H1 (cell line): Measurements from ENCODE around the gene PROP1. TPM values are rescaled to one million over a fixed set of nuclear protein-coding genes. Genes with fewer than 3 reads are reported as not detected.

Experiments
- CTCF ChIA-PET: fragments of 300-600 bp; sonication (Branson Sonifier 250); formaldehyde crosslinking; loops from one replicate; lab custom pipeline; 2021; ENCODE audit not compliant: partially characterized antibody; lab: Charles Lee
- POLR2A ChIA-PET: fragments of 300-600 bp; sonication (Branson Sonifier 250); formaldehyde crosslinking; loops from one replicate; lab custom pipeline; 2021; ENCODE audit warnings: inconsistent platforms; ENCODE audit not compliant: partially characterized antibody; lab: Charles Lee
- DNase-seq, 2 experiments: peaks; one replicate each; pipeline versions ENCODE4 v3.0.0 to v3.0.0-alpha.2; 2010 to 2022; ENCODE audit warnings: low spot score in 2 of 2, low read depth in 1 of 2, mixed read lengths in 1 of 2
- FAIRE-seq: peaks from 2 replicates; lab custom pipeline; 2011; peaks lifted over from hg19 to GRCh38; lab: Jason Lieb, UNC
- H2AFZ ChIP-seq: 2 replicates; pipeline ENCODE4 v1.8.1; 2012; ENCODE audit warnings: low read length, inconsistent platforms
- H2AK5ac ChIP-seq: 2 replicates; pipeline ENCODE4 v1.6.1; 2013; ENCODE audit warnings: low read depth, low read length
- H2BK120ac ChIP-seq: replicated peaks from 2 replicates; pipeline ENCODE3; 2013; ENCODE audit warnings: low read depth, low read length, inconsistent platforms
- H2BK12ac ChIP-seq: 2 replicates; pipeline ENCODE4 v1.6.1; 2013; ENCODE audit warnings: low read depth, low read length
- H2BK15ac ChIP-seq: 2 replicates; pipeline ENCODE4 v1.6.1; 2013; ENCODE audit warnings: low read length
- H2BK20ac ChIP-seq: 2 replicates; pipeline ENCODE4 v1.6.1; 2013; ENCODE audit warnings: low read length
- H2BK5ac ChIP-seq: 2 replicates; pipeline ENCODE4 v1.6.1; 2013; ENCODE audit warnings: low read depth, low read length
- H3K14ac ChIP-seq: 2 replicates; pipeline ENCODE4 v1.6.1; 2013; ENCODE audit warnings: inconsistent platforms; ENCODE audit not compliant: insufficient read length
- H3K18ac ChIP-seq: 2 replicates; pipeline ENCODE4 v1.6.1; 2013; ENCODE audit warnings: low read length; ENCODE audit errors: extremely low read depth
- H3K23ac ChIP-seq: 2 replicates; pipeline ENCODE4 v1.6.1; 2013; ENCODE audit warnings: inconsistent platforms; ENCODE audit not compliant: insufficient read length
- H3K23me2 ChIP-seq: 2 replicates; pipeline ENCODE4 v1.6.1; 2013; ENCODE audit warnings: low read depth, low read length
- H3K27ac ChIP-seq: 2 replicates; pipeline ENCODE4 v1.6.1; 2011; ENCODE audit warnings: low read depth, low read length, inconsistent platforms
- H3K27me3 ChIP-seq, 4 experiments: replicated peaks in 1 of 4; 1 replicate in 1 of 4; 2 replicates in 3 of 4; pipeline versions ENCODE4 v1.6.1 to v1.8.1; 2011 to 2013; ENCODE audit warnings: low read length in 3 of 4, mild to moderate bottlenecking in 3 of 4, inconsistent platforms in 2 of 4, mixed read lengths in 2 of 4, moderate library complexity in 1 of 4; ENCODE audit not compliant: control insufficient read depth in 3 of 4, insufficient read depth in 3 of 4; ENCODE audit errors: extremely low read depth in 1 of 4
- H3K36me3 ChIP-seq, 4 experiments: 2 replicates each; pipeline versions ENCODE4 v1.6.1 to v1.8.1; 2011 to 2013; ENCODE audit warnings: mild to moderate bottlenecking in 4 of 4, low read length in 3 of 4, moderate library complexity in 2 of 4, control low read depth in 1 of 4, inconsistent platforms in 1 of 4; ENCODE audit not compliant: insufficient read depth in 4 of 4, control insufficient read depth in 2 of 4
- H3K4ac ChIP-seq: replicated peaks from 2 replicates; pipeline ENCODE3; 2013; ENCODE audit warnings: low read length, low read depth, mixed read lengths, inconsistent platforms; ENCODE audit not compliant: insufficient read length
- H3K4me1 ChIP-seq, 4 experiments: replicated peaks in 1 of 4; 1 replicate in 1 of 4; 2 replicates in 3 of 4; pipeline versions ENCODE4 v1.6.1 to v1.8.1; 2011 to 2013; ENCODE audit warnings: low read length in 3 of 4, inconsistent platforms in 2 of 4, mixed read lengths in 1 of 4; ENCODE audit not compliant: insufficient read depth in 4 of 4, control insufficient read depth in 3 of 4
- H3K4me2 ChIP-seq, 2 experiments: 2 replicates each; pipeline versions ENCODE4 v1.6.1 to v1.8.1; 2011 to 2013; ENCODE audit warnings: low read depth in 2 of 2, low read length in 2 of 2, control low read depth in 1 of 2, inconsistent platforms in 1 of 2, mild to moderate bottlenecking in 1 of 2; ENCODE audit not compliant: insufficient read depth in 1 of 2
- H3K4me3 ChIP-seq, 4 experiments: fragments of 200-600, 300-600 bp in 1 of 4; sonication (generic), shearing (Covaris generic), sonication (Bioruptor Twin) in 1 of 4; 2 replicates each; pipeline versions ENCODE4 v1.5.1 to v1.8.1; 2011 to 2016; ENCODE audit warnings: low read length in 4 of 4, low read depth in 3 of 4, control low read depth in 2 of 4, inconsistent platforms in 2 of 4, mild to moderate bottlenecking in 2 of 4, mixed read lengths in 1 of 4, moderate library complexity in 1 of 4; ENCODE audit not compliant: insufficient read depth in 2 of 4; ENCODE audit errors: extremely low read depth in 1 of 4
- H3K56ac ChIP-seq: replicated peaks from 2 replicates; pipeline ENCODE3; 2013; ENCODE audit warnings: low read depth, mild to moderate bottlenecking, mixed read lengths, low read length, inconsistent platforms; ENCODE audit not compliant: insufficient read length
- H3K79me1 ChIP-seq: 2 replicates; pipeline ENCODE4 v1.6.1; 2013; ENCODE audit warnings: low read depth, low read length, control low read depth
- H3K79me2 ChIP-seq, 2 experiments: 2 replicates each; pipeline versions ENCODE4 v1.6.1 to v1.8.1; 2012 to 2013; ENCODE audit warnings: low read length in 2 of 2, mild to moderate bottlenecking in 2 of 2, inconsistent platforms in 1 of 2; ENCODE audit not compliant: insufficient read depth in 2 of 2, control insufficient read depth in 1 of 2
- H3K9ac ChIP-seq, 4 experiments: replicated peaks in 1 of 4; 1 replicate in 1 of 4; 2 replicates in 3 of 4; pipeline versions ENCODE4 v1.6.1 to v1.8.1; 2011 to 2013; ENCODE audit warnings: low read depth in 3 of 4, low read length in 3 of 4, control low read depth in 2 of 4, mild to moderate bottlenecking in 2 of 4, moderate library complexity in 2 of 4, inconsistent platforms in 1 of 4; ENCODE audit errors: extremely low read depth in 1 of 4
- H3K9me3 ChIP-seq, 2 experiments: 2 replicates each; pipeline versions ENCODE4 v1.6.1 to v1.8.1; 2012 to 2013; ENCODE audit warnings: mild to moderate bottlenecking in 2 of 2, moderate library complexity in 2 of 2, control low read depth in 1 of 2, inconsistent platforms in 1 of 2, low read depth in 1 of 2, low read length in 1 of 2, mixed read lengths in 1 of 2; ENCODE audit not compliant: insufficient read depth in 2 of 2
- H4K20me1 ChIP-seq, 2 experiments: replicated peaks in 1 of 2; 2 replicates each; pipeline versions ENCODE3 to v1.8.1; 2011 to 2013; ENCODE audit warnings: inconsistent platforms in 2 of 2, low read length in 2 of 2, mild to moderate bottlenecking in 1 of 2; ENCODE audit not compliant: insufficient read depth in 2 of 2, control insufficient read depth in 1 of 2
- H4K5ac ChIP-seq: 2 replicates; pipeline ENCODE4 v1.6.1; 2013; ENCODE audit warnings: low read length, low read depth, mixed read lengths, inconsistent platforms; ENCODE audit not compliant: insufficient read length
- H4K8ac ChIP-seq: 2 replicates; pipeline ENCODE4 v1.8.0; 2013; ENCODE audit warnings: mild to moderate bottlenecking, moderate library complexity, low read length, inconsistent platforms; ENCODE audit not compliant: insufficient read depth; ENCODE audit errors: extremely low read depth
- H4K91ac ChIP-seq: replicated peaks from 2 replicates; pipeline ENCODE3; 2013; ENCODE audit warnings: low read length, mixed read lengths, inconsistent platforms; ENCODE audit not compliant: insufficient read length
- BRCA1 ChIP-seq: IDR thresholded peaks from 2 replicates; pipeline ENCODE4 v1.6.1; 2012; ENCODE audit warnings: low read depth, low read length, improper control_type of control experiment
- POLR2A ChIP-seq, 2 experiments: IDR thresholded peaks; 1 replicate in 1 of 2; 2 replicates in 1 of 2; pipeline ENCODE4 v1.6.1; 2011; ENCODE audit warnings: low read depth in 2 of 2, low read length in 2 of 2, mild to moderate bottlenecking in 2 of 2; ENCODE audit errors: control extremely low read depth in 1 of 2
- POLR2AphosphoS5 ChIP-seq: IDR thresholded peaks from 2 replicates; pipeline ENCODE4 v1.6.1; 2011; ENCODE audit warnings: low read depth, low read length
- RAD21 ChIP-seq, 2 experiments: IDR thresholded peaks in 1 of 2; conservative IDR thresholded peaks in 1 of 2; 2 replicates each; pipeline ENCODE4 v1.6.1; 2011; ENCODE audit warnings: low read depth in 2 of 2, low read length in 2 of 2, improper control_type of control experiment in 1 of 2, inconsistent platforms in 1 of 2, mild to moderate bottlenecking in 1 of 2, moderate library complexity in 1 of 2
- SP1 ChIP-seq: IDR thresholded peaks from 2 replicates; pipeline ENCODE4 v1.6.1; 2011; ENCODE audit warnings: low read depth, low read length
- TAF7 ChIP-seq: optimal IDR thresholded peaks from 2 replicates; pipeline ENCODE3; 2011; ENCODE audit warnings: low read depth, mild to moderate bottlenecking, inconsistent platforms, low read length, moderate library complexity, borderline replicate concordance
- WGBS, 2 experiments: shearing (Covaris generic) in 1 of 2; methylation state at CpG; one replicate each; pipeline versions ENCODE4 v1.1.6 to v1.1.7; 2013 to 2015; ENCODE audit warnings: low lambda C conversion rate in 2 of 2, mixed read lengths in 2 of 2, inconsistent platforms in 1 of 2, low coverage in 1 of 2, missing lambda C conversion rate in 1 of 2; ENCODE audit not compliant: insufficient replicate concordance in 2 of 2, insufficient coverage in 1 of 2, insufficient read length in 1 of 2; ENCODE audit errors: extremely low coverage in 1 of 2, missing lambda C conversion rate in 1 of 2; 5-methylcytosine and 5-hydroxymethylcytosine counted together
- polyA plus RNA-seq, 7 experiments: library from polyadenylated mRNA; depleted of rRNA in 3 of 7; stranded (reverse) in 5 of 7; unstranded in 2 of 7; fragments of >200 nt in 5 of 7; fragments of 200-250 nt in 2 of 7; gene quantifications; 1 replicate in 5 of 7; 2 replicates in 1 of 7; 4 replicates in 1 of 7; pipeline versions ENCODE4 v1.2.1 to v1.2.3, GENCODE V29; 2011 to 2013; ENCODE audit warnings: missing spikeins in 2 of 7, mixed read lengths in 2 of 7
- total RNA-seq: library from RNA; stranded (reverse); fragmentation: NEBNext Ultra II Directional; extraction: Animal tissue kit (Norgen Biotek cat#: 25700); gene quantifications from 2 replicates; pipeline ENCODE4 v1.2.1, GENCODE V29; 2021

The PROP1 gene
- total and polyA plus RNA-seq, 2 of the 8 experiments (the other 6 are each of a cell fraction or from before 2014, with no cell fraction given) = not detected

GRCh38 chr5:177963966-177964365, 32.1 kb downstream of the PROP1 start:
- Histone ChIP-seq H3K23me2 (no peaks in the 10 kb centered on the region), H2BK15ac (no peak overlapping the region), H2BK12ac (no peak overlapping the region), H3K9ac (no peak overlapping the region), H2AFZ (no peak overlapping the region), H3K4me3 (no peak overlapping the region), H3K27ac (no peak overlapping the region), H3K4ac (no peak overlapping the region), H3K79me1 (no peaks in the 10 kb centered on the region), H3K56ac (no peak overlapping the region), H3K27me3 (no peaks in the 10 kb centered on the region), H4K20me1 (no peaks in the 10 kb centered on the region), H3K18ac (no peak overlapping the region), H4K8ac (no peak overlapping the region), H2AK5ac (no peak overlapping the region), H3K14ac (no peak overlapping the region), H3K36me3 (peaks cover 0 to 2% (median 0%) of the 10 kb centered on the region in 4 experiments; a peak in 1 of 8 replicates), H4K91ac (no peak overlapping the region), H3K79me2 (no peaks in the 10 kb centered on the region), H3K23ac (no peak overlapping the region), H3K4me1 (peaks cover 2 to 8% (median 3%) of the 10 kb centered on the region in 4 experiments), H4K5ac (no peak overlapping the region), H2BK5ac (no peak overlapping the region), H3K9me3 (peaks cover 0 to 4% of the 10 kb centered on the region in 2 experiments; a peak in 2 of 4 replicates), H2BK120ac (no peak overlapping the region), H3K4me2 (no peak overlapping the region), H2BK20ac (no peak overlapping the region)
- TF ChIP-seq POLR2AphosphoS5 (no peak), BRCA1 (no peak), SP1 (no peak), TAF7 (no peak), POLR2A (IDR thresholded peaks at IDR 0.05; ENCODE audit: control extremely low read depth in 1 of 2, low read depth in 2 of 2, low read length in 2 of 2) (no peak), RAD21 (IDR thresholded peaks at IDR 0.05 in 1 of 2, conservative IDR thresholded peaks at IDR 0.05 in 1 of 2; ENCODE audit: low read depth in 2 of 2, low read length in 2 of 2) (no peak)
- WGBS, 2 experiments = 95% methylated on average over 14 of the region's 14 CpGs; no CpG with 5 or more reads in 1 of the 2 experiments
- POLR2A ChIA-PET = no interaction called here
- FAIRE-seq (no peak), DNase-seq (no peak)
- CTCF ChIA-PET = interaction anchor here (1.1 to 1.4 kb wide), 2 partner anchors 18 to 97 kb away, joined by 3 to 4 read pairs; no protein-coding TSS in a partner anchor
